ENCODE results near the gene ZNF507. TPM values are rescaled to one million over a fixed set of nuclear protein-coding genes. Genes with fewer than 3 reads are reported as not detected.

Gene ZNF507
- total RNA-seq, 1 experiment from 2014 or later = 14.6 TPM

- H3K4me3 ChIP-seq (ENCODE audit: low read length) = no peak overlapping the region
- H3K27me3 ChIP-seq (ENCODE audit: low read length) = no peaks in the 10 kb centered on the region
- H3K4me2 ChIP-seq (ENCODE audit: low read depth, low read length, poor library complexity, severe bottlenecking) = no peak overlapping the region
- H3K9ac ChIP-seq (ENCODE audit: low read length) = no peak overlapping the region
- no peaks in the 10 kb centered on the region for H3K4me1 ChIP-seq (ENCODE audit: low read length)
- H2AFZ ChIP-seq (ENCODE audit: low read length) = no peak overlapping the region
- DNase-seq = no peak
- H3K36me3 ChIP-seq (ENCODE audit: insufficient read depth, low read length) = no peaks in the 10 kb centered on the region
- no peaks in the 10 kb centered on the region for H3K9me3 ChIP-seq (ENCODE audit: low read length)
- no peaks in the 10 kb centered on the region for H4K20me1 ChIP-seq (ENCODE audit: insufficient read depth, low read depth, low read length)
- no peak overlapping the region for H3K27ac ChIP-seq (ENCODE audit: low read length)
- no peaks in the 10 kb centered on the region for H3K9me2 ChIP-seq (replicated peaks; ENCODE audit: insufficient read depth, low read length)
- no peaks in the 10 kb centered on the region for H3K79me2 ChIP-seq (ENCODE audit: low read length)
Observed at GRCh38 chr19:32333227-32333626, 12.2 kb upstream of the ZNF507 start.

- no peak overlapping the region for H2AFZ ChIP-seq (ENCODE audit: low read length)
- H3K27ac ChIP-seq (ENCODE audit: low read length) = no peak overlapping the region
- H3K9me3 ChIP-seq (ENCODE audit: low read length) = no peaks in the 10 kb centered on the region
- no peaks in the 10 kb centered on the region for H3K4me1 ChIP-seq (ENCODE audit: low read length)
- no peaks in the 10 kb centered on the region for H4K20me1 ChIP-seq (ENCODE audit: insufficient read depth, low read depth, low read length)
- DNase-seq = no peak
- no peaks in the 10 kb centered on the region for H3K9me2 ChIP-seq (replicated peaks; ENCODE audit: insufficient read depth, low read length)
- no peak overlapping the region for H3K4me3 ChIP-seq (ENCODE audit: low read length)
- H3K9ac ChIP-seq (ENCODE audit: low read length) = no peak overlapping the region
- no peaks in the 10 kb centered on the region for H3K79me2 ChIP-seq (ENCODE audit: low read length)
- H3K36me3 ChIP-seq (ENCODE audit: insufficient read depth, low read length) = no peaks in the 10 kb centered on the region
- no peaks in the 10 kb centered on the region for H3K27me3 ChIP-seq (ENCODE audit: low read length)
- H3K4me2 ChIP-seq (ENCODE audit: low read depth, low read length, poor library complexity, severe bottlenecking) = no peak overlapping the region
Observed at GRCh38 chr19:32336259-32337083, 8.9 kb upstream of the ZNF507 start.

GRCh38 chr19:32337084-32337808 is 8.2 kb upstream of the ZNF507 start:
- H3K4me2 ChIP-seq (ENCODE audit: low read depth, low read length, poor library complexity, severe bottlenecking) = no peak overlapping the region
- no peak overlapping the region for H3K9ac ChIP-seq (ENCODE audit: low read length)
- no peak overlapping the region for H2AFZ ChIP-seq (ENCODE audit: low read length)

GRCh38 chr19:32339423-32339822 is 6.0 kb upstream of the ZNF507 start:
- Histone ChIP-seq H3K9me3 (ENCODE audit: low read length) (no peaks in the 10 kb centered on the region), H3K4me1 (ENCODE audit: low read length) (no peaks in the 10 kb centered on the region), H3K36me3 (ENCODE audit: insufficient read depth, low read length) (no peaks in the 10 kb centered on the region), H3K9me2 (replicated peaks; ENCODE audit: insufficient read depth, low read length) (no peaks in the 10 kb centered on the region), H2AFZ (ENCODE audit: low read length) (no peak overlapping the region), H3K27me3 (ENCODE audit: low read length) (no peaks in the 10 kb centered on the region), H3K4me2 (ENCODE audit: low read depth, low read length, poor library complexity, severe bottlenecking) (no peak overlapping the region), H3K27ac (ENCODE audit: low read length) (no peak overlapping the region), H3K9ac (ENCODE audit: low read length) (no peak overlapping the region), H3K79me2 (ENCODE audit: low read length) (no peaks in the 10 kb centered on the region), H4K20me1 (ENCODE audit: insufficient read depth, low read depth, low read length) (no peaks in the 10 kb centered on the region), H3K4me3 (ENCODE audit: low read length) (no peak overlapping the region)
- no peak for DNase-seq

More at GRCh38 chr19:32337084-32337808, 8.2 kb upstream of the ZNF507 start:
- no peaks in the 10 kb centered on the region for H3K4me1 ChIP-seq (ENCODE audit: low read length)
- H3K4me3 ChIP-seq (ENCODE audit: low read length) = no peak overlapping the region
- no peaks in the 10 kb centered on the region for H3K79me2 ChIP-seq (ENCODE audit: low read length)
- no peaks in the 10 kb centered on the region for H3K36me3 ChIP-seq (ENCODE audit: insufficient read depth, low read length)
- H3K27ac ChIP-seq (ENCODE audit: low read length) = no peak overlapping the region
- no peaks in the 10 kb centered on the region for H4K20me1 ChIP-seq (ENCODE audit: insufficient read depth, low read depth, low read length)
- no peak for DNase-seq
- no peaks in the 10 kb centered on the region for H3K9me2 ChIP-seq (replicated peaks; ENCODE audit: insufficient read depth, low read length)
- no peaks in the 10 kb centered on the region for H3K27me3 ChIP-seq (ENCODE audit: low read length)
- no peaks in the 10 kb centered on the region for H3K9me3 ChIP-seq (ENCODE audit: low read length)

- no peaks in the 10 kb centered on the region for H4K20me1 ChIP-seq (ENCODE audit: insufficient read depth, low read depth, low read length)
- H3K4me2 ChIP-seq (ENCODE audit: low read depth, low read length, poor library complexity, severe bottlenecking) = no peak overlapping the region
- no peak overlapping the region for H2AFZ ChIP-seq (ENCODE audit: low read length)
- no peak overlapping the region for H3K27ac ChIP-seq (ENCODE audit: low read length)
- H3K4me3 ChIP-seq (ENCODE audit: low read length) = no peak overlapping the region
- H3K9me2 ChIP-seq (replicated peaks; ENCODE audit: insufficient read depth, low read length) = no peaks in the 10 kb centered on the region
- H3K9me3 ChIP-seq (ENCODE audit: low read length) = no peaks in the 10 kb centered on the region
- no peak overlapping the region for H3K9ac ChIP-seq (ENCODE audit: low read length)
- no peaks in the 10 kb centered on the region for H3K4me1 ChIP-seq (ENCODE audit: low read length)
- no peaks in the 10 kb centered on the region for H3K79me2 ChIP-seq (ENCODE audit: low read length)
- no peaks in the 10 kb centered on the region for H3K36me3 ChIP-seq (ENCODE audit: insufficient read depth, low read length)
- H3K27me3 ChIP-seq (ENCODE audit: low read length) = no peaks in the 10 kb centered on the region
- DNase-seq = peak; percentile 76
Observed at GRCh38 chr19:32339988-32340874, 5.2 kb upstream of the ZNF507 start.

- Histone ChIP-seq H3K9ac (ENCODE audit: low read length) (no peak overlapping the region), H3K27ac (ENCODE audit: low read length) (no peak overlapping the region), H3K4me1 (ENCODE audit: low read length) (peaks cover 11% of the 10 kb centered on the region), H3K9me3 (ENCODE audit: low read length) (no peaks in the 10 kb centered on the region), H3K4me2 (ENCODE audit: low read depth, low read length, poor library complexity, severe bottlenecking) (no peak overlapping the region), H2AFZ (ENCODE audit: low read length) (no peak overlapping the region), H3K27me3 (ENCODE audit: low read length) (no peaks in the 10 kb centered on the region), H3K9me2 (replicated peaks; ENCODE audit: insufficient read depth, low read length) (no peaks in the 10 kb centered on the region), H3K4me3 (ENCODE audit: low read length) (no peak overlapping the region), H3K79me2 (ENCODE audit: low read length) (peaks cover 21% of the 10 kb centered on the region), H3K36me3 (ENCODE audit: insufficient read depth, low read length) (peaks cover 6% of the 10 kb centered on the region; the same call in 1 of the 2 replicates), H4K20me1 (ENCODE audit: insufficient read depth, low read depth, low read length) (no peaks in the 10 kb centered on the region)
- no peak for DNase-seq
Observed at GRCh38 chr19:32342695-32343094, 2.7 kb upstream of the ZNF507 start.

GRCh38 chr19:32343550-32344262 is 1.7 kb upstream of the ZNF507 start:
- no peak overlapping the region for H2AFZ ChIP-seq (ENCODE audit: low read length)
- H3K36me3 ChIP-seq (ENCODE audit: insufficient read depth, low read length) = peaks cover 16% of the 10 kb centered on the region; the same call in 1 of the 2 replicates
- peaks cover 31% of the 10 kb centered on the region for H3K79me2 ChIP-seq (ENCODE audit: low read length)
- no peak for DNase-seq
- H4K20me1 ChIP-seq (ENCODE audit: insufficient read depth, low read depth, low read length) = no peaks in the 10 kb centered on the region
- no peaks in the 10 kb centered on the region for H3K27me3 ChIP-seq (ENCODE audit: low read length)
- H3K4me3 ChIP-seq (ENCODE audit: low read length) = no peak overlapping the region
- no peak overlapping the region for H3K4me2 ChIP-seq (ENCODE audit: low read depth, low read length, poor library complexity, severe bottlenecking)
- H3K9me2 ChIP-seq (replicated peaks; ENCODE audit: insufficient read depth, low read length) = no peaks in the 10 kb centered on the region
- no peaks in the 10 kb centered on the region for H3K9me3 ChIP-seq (ENCODE audit: low read length)
- no peak overlapping the region for H3K27ac ChIP-seq (ENCODE audit: low read length)
- H3K4me1 ChIP-seq (ENCODE audit: low read length) = peaks cover 22% of the 10 kb centered on the region
- no peak overlapping the region for H3K9ac ChIP-seq (ENCODE audit: low read length)

Data from Karpas-422 (cell line).